Measurements from ENCODE around the gene TPGS1.

Gene TPGS1

DNA sequence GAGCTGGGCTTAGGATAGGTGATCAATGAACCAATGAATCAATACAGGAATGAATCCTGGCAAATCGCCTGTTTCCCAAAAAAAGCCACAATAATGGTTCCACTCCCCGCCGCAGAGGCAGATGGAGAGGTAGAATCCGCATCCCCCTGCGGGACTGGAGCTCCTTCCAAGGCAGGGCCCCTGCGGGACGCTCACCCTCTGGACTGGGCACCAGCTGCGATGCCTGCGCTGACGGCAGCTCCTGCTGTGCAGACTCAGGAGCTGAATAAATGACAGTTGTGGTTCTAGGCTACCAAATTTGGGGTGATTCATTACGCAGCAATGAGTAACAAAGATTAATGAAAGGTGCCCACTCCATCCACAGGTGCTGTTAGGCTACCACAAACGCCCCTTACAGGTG lies 15.4 kb downstream of the TPGS1 start:
- DNase-seq = no peak

DNA sequence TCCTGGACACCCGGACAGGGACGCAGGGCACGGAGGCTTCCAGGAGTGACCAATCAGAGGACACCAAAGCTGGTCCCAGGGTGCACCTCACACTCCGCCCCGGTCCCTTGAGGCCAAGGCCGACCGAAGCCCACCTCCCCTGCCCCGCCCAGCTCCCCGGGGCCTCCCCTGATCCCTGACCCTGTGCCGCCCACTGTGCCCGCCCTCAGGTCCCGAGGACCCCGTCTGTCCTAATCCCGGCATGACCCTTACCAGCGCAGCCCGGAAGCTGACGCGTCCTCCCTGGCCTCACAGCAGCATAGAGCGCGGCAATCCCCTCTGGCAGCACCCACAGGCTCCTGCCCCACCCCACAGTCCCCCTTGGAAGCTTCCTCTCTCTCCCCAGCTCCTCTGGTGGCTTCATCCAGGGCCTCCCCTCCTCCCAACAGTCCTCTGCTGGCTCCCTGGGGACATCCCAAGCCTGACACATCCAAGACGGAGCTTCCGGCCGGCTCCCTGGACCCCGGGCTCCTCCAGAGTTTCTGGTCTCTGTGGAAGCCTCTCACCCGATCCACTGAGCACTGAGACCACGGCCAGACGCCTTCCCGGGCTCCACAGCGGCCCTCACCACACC lies 16.9 kb downstream of the TPGS1 start:
- DNase-seq = no peak

- no peak for DNase-seq
Observed at GRCh38 chr19:525029-525428, 17.7 kb downstream of the TPGS1 start.

GRCh38 chr19:525857-526419 lies 18.6 kb downstream of the TPGS1 start:
- no peak for DNase-seq

DNA sequence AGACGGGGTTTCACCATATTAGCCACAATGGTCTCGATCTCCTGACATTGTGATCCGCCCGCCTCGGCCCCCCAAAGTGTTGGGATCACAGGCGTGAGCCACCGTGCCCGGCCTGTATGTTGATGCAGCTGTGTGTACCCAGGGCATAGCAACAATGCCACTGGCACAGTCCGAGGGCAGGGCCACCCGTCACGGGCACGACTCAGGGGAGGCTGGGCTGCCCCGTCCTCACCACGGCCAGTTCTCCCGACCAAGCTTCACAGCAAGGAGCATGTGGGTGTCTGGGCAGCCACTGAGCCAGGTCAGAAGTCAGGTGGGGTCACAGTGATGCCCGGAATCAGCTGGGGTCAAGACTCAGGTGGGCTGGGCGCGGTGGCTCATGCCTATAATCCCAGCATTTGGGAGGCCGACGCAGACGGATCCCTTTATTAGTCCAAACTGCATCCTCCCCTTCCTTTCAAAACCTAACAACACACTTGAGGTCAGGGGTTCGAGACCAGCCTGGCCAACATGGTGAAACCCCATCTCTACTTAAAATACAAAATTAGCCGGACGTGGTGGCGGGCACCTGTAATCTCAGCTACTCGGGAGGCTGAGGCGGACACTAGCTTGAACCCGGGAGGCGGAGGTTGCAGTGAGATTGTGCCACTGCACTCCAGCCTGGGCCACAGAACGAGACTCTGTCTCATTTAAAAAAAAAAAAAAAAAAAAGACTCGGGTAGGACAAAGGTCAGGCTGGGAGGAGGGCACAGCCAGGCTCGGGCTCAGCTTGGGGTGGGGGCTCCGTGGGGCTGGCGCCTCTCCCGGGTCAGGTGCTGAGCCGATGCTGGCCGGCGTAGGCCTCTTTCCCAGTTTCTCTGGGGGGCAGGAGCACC lies 23.1 kb downstream of the TPGS1 start:
- DNase-seq = no peak

- DNase-seq = peak; percentile 81 to 83
Observed at GRCh38 chr19:531009-531752, 23.9 kb downstream of the TPGS1 start.

DNA sequence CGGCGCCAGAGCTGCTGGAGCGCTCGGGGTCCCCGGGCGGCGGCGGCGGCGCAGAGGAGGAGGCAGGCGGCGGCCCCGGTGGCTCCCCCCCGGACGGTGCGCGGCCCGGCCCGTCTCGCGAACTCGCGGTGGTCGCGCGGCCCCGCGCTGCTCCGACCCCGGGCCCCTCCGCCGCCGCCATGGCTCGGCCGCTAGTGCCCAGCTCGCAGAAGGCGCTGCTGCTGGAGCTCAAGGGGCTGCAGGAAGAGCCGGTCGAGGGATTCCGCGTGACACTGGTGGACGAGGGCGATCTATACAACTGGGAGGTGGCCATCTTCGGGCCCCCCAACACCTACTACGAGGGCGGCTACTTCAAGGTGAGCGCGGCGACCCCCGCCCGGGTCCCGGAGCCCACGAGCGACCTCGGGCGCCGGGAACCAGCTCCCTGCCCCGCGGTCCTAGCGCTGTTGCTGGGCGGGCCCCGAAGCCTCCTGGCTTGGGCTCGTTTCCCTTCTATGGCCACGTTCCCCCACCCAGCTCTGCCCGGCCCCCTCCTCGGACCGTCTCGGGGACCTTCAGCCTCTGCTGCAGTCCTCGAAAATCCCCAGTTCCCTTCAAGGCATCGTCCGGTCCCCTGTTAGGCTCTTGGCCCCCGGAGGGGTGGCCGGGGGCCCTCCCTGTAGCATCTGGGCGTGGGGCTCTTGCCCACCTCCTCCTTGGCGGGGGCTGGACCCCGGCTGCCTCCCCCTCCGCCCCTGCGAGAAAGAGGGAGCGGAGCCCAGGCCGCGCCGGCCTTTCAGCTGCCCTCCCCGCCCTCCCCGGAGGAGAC lies 24.7 kb downstream of the TPGS1 start, which contains the start of gene CDC34:
TSS of gene CDC34 (plus strand) at position 8 of the 808 bp plus-strand sequence. CDS start at position 180, 172 bp downstream.
- DNase-seq = no peak

DNA sequence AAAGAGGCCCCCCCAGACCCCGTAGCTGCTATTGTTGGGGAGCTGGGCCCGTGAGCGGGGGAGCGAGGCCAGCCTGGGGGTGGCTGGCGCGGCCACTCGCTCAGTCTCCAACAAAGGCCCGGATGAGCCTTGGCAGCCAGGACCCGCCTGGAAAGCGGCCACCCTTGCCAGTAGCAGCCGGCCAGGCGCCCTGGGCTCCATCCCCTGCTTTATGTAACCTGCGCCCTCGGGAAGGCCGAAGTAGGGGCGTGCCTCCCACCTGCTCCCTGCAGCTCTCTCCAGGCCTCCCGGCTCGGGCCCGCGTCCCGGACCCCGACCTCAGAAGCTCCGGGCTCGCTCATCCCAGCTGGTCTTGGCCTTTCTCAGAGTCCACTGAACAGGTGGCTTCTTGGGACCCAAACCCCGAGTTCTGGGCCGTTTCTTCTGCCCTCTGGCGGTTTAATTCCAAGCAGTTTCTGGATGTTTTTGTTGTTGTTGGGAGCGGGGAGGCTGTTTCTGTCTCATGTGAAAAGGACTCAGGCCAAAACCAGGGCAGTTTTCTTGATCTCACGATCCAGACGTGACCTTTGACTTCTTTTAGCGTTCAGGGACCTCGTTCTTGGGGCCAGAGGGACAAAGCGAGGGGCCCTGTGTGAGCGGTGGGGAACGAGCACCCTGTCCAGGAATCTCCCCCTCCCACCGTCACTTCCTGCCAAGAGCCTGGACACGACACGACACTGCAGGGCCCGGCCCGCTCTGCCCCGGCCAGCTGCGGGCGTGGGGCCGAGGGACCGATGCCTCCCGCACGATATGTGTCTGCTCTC lies 25.5 kb downstream of the TPGS1 start:
- DNase-seq = peak in 1 of 2 experiments; percentile 67

GRCh38 chr19:533364-534058 lies 26.2 kb downstream of the TPGS1 start:
- no peak for DNase-seq

GRCh38 chr19:534088-534487 lies 26.8 kb downstream of the TPGS1 start:
- no peak for DNase-seq

- no peak for DNase-seq
Observed at GRCh38 chr19:535017-535835, 27.9 kb downstream of the TPGS1 start.

DNA sequence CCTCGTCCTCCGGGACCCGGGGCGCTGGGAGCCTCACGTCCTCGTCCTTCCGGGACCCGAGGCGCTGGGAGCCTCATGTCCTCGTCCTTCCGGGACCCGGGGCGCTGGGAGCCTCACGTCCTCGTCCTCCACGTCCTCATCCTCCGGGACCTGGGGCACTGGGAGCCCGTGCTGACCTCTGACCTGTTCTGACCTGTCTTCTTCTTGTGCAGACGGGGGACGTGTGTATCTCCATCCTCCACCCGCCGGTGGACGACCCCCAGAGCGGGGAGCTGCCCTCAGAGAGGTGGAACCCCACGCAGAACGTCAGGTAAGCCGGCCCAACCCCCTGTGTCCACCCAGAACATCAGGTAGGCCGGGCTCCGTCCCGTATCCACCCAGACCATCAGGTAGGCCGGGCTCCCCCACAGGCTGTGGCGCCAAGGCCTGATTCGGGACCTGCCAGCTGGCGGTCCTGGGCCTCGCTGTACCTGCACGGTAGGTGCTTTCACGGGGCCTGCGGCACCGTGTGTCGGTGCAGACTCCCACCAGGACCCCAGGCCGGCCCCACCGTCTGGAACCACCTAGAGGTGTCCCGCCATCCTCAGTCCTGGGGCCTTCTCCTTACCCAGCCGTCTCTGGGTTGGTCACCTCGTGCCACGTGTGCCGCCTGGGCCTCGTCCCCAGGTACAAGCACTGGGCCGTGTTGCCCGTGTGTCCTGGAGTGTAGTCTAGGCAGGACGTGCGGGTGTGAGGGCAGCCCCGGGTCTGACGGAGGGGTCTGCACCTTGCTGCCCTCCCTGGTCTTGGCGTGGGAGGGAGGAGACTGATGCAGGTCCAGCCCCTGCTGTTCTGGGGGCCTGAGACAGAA lies 29.0 kb downstream of the TPGS1 start:
- DNase-seq = no peak

DNA sequence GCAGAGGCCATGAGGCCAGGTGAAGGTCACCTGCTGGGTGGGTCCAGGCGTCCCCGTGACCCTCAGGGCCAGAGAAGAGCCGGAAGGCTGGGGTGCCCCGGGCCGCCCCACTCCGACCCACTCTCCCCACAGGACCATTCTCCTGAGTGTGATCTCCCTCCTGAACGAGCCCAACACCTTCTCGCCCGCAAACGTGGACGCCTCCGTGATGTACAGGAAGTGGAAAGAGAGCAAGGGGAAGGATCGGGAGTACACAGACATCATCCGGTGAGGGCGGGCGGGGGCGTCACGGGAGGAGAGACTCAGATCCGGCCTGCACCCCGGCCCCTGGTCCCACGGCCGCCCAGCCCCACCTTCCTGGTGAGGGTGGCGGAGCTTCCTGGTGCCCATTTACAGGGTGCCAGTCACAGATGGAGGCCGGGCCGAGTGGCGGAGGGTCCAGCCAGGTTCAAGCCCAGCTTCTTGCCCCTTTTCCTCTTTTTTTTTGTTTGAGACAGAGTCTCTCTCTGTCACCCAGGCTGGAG lies 29.6 kb downstream of the TPGS1 start:
- DNase-seq = no peak

DNA sequence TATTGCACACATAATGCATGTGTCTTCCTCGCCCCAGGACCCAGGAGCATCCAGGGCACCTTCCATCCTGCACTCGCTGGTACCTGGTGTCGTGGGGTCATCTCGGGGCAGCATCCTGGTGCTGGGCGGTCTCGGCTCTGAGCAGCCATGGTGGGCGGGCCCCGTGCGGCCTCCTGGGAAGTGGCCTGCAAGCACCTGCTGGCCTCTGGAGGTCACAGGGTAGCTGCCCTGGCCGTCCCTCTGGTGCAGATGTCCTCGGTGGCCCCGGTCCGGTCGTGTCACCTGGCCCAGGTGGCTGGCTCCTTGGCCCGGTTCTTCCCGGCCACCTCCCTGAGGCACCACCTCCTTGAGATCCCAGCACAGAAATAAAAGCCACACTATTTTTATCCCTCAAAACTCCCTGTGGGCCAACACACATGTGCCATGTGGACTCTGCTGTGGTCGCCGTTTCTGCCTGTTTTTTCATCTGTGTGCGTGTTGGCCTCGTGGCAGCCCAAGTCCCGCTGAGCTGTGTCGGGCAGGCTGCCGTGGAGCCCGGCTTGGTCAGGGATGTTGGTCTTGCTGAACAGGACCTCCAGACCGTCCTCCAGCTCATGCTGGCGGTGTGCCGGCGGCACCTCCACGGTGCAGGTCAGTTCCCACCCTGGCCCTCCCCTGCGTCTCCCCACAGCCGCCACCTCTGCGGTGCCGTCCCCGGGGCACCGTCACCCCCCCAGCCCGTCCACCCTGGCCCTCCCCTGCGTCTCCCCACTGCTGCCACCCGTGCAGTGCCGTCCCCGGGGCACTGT lies 31.5 kb downstream of the TPGS1 start:
- no peak for DNase-seq

DNA sequence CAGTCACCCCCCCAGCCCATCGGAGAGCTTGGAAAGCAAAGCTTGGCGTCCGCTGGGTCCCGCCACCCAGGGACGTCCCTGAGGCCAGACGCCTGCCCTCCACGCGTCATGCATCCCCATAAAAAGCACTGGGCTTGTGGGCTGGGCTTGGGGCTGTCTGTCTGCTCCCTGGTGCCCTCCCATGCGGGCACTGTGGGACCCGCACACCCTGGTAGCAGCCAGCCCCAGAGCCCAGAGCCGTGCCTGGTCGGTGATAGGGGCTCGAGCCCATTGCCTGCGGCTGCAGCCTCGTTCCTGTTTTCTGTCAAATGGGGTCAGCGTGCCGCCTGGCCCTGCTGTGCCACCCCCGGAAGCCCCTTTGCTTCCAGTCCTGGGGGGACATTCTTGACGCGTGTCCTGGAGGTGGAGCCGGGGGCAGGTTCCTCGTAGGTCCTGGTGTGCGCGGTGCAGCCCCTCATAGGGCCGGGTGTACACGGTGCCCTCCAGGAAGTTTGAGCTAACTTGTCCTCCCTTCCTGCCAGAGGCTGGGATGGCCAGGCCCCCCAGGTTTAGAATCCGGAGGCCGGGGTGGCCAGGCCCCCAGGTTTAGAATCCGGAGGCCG lies 32.2 kb downstream of the TPGS1 start:
- no peak for DNase-seq

DNA sequence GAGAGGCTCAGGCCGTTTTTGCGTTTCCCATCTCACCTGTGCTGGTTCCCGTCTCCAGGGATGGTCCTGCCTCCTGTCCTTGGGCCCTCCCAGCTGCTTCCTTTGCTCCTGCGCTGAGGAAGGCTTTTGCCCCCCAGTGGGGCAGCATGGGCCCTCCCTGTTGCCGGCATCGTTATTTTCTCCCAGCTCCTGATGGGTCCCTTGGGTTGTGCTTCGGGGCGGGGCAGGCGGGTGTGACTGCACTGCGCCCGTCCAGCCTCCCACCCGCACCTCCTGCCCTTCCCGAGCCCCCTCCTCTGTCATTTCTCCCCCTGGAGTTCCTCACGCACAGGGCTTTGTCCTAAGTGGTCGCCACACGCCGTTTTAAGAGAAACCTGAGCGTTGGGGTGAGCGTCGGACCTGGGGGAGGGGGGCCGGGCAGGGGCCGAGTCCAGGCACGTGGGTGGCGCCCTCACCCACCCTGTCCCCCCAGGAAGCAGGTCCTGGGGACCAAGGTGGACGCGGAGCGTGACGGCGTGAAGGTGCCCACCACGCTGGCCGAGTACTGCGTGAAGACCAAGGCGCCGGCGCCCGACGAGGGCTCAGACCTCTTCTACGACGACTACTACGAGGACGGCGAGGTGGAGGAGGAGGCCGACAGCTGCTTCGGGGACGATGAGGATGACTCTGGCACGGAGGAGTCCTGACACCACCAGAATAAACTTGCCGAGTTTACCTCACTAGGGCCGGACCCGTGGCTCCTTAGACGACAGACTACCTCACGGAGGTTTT lies 33.8 kb downstream of the TPGS1 start:
- DNase-seq = no peak

DNA sequence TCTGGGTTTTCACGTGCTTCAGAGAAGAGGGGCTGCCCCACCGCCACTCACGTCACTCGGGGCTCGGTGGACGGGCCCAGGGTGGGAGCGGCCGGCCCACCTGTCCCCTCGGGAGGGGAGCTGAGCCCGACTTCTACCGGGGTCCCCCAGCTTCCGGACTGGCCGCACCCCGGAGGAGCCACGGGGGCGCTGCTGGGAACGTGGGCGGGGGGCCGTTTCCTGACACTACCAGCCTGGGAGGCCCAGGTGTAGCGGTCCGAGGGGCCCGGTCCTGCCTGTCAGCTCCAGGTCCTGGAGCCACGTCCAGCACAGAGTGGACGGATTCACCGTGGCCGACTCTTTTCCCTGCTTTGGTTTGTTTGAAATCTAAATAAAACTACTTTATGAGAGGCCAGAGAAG lies 34.4 kb downstream of the TPGS1 start:
- DNase-seq = no peak

Data from NCI-H2081 (cell line).